Prostate gland (tissue), 2 donors: Measurements from ENCODE around the gene SUSD2.

Source experiments
- POLR2A ChIP-seq: fragments of 450-650 bp; IDR thresholded peaks from one replicate; pipeline ENCODE4 v1.6.1; 2016; ENCODE audit warnings: antibody characterized with exemption, mild to moderate bottlenecking
- POLR2AphosphoS5 ChIP-seq: sonication (generic); formaldehyde crosslinking; IDR thresholded peaks from one replicate; pipeline ENCODE4 v1.6.1; 2017; ENCODE audit warnings: antibody characterized with exemption
- TF ChIP-seq, protein P1 (sequence below), 4 experiments: fragments of 200-600 bp in 2 of 4; fragments of 450-650 bp in 2 of 4; sonication (generic) in 2 of 4; IDR thresholded peaks; 1 replicate in 3 of 4; 2 replicates in 1 of 4; pipeline ENCODE4 v1.5.1; 2016 to 2019; ENCODE audit warnings: antibody characterized with exemption in 4 of 4, mild to moderate bottlenecking in 2 of 4, moderate library complexity in 2 of 4

- TF ChIP-seq, protein P1, sequence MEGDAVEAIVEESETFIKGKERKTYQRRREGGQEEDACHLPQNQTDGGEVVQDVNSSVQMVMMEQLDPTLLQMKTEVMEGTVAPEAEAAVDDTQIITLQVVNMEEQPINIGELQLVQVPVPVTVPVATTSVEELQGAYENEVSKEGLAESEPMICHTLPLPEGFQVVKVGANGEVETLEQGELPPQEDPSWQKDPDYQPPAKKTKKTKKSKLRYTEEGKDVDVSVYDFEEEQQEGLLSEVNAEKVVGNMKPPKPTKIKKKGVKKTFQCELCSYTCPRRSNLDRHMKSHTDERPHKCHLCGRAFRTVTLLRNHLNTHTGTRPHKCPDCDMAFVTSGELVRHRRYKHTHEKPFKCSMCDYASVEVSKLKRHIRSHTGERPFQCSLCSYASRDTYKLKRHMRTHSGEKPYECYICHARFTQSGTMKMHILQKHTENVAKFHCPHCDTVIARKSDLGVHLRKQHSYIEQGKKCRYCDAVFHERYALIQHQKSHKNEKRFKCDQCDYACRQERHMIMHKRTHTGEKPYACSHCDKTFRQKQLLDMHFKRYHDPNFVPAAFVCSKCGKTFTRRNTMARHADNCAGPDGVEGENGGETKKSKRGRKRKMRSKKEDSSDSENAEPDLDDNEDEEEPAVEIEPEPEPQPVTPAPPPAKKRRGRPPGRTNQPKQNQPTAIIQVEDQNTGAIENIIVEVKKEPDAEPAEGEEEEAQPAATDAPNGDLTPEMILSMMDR (IDR thresholded peaks at IDR 0.05): no peak
- TF ChIP-seq POLR2AphosphoS5 (no peak), POLR2A (no peak)
Measured at GRCh38 chr22:24171822-24172221, 9.5 kb upstream of the SUSD2 start.
